ENCODE results near the gene IL13.

The IL13 gene

DNA sequence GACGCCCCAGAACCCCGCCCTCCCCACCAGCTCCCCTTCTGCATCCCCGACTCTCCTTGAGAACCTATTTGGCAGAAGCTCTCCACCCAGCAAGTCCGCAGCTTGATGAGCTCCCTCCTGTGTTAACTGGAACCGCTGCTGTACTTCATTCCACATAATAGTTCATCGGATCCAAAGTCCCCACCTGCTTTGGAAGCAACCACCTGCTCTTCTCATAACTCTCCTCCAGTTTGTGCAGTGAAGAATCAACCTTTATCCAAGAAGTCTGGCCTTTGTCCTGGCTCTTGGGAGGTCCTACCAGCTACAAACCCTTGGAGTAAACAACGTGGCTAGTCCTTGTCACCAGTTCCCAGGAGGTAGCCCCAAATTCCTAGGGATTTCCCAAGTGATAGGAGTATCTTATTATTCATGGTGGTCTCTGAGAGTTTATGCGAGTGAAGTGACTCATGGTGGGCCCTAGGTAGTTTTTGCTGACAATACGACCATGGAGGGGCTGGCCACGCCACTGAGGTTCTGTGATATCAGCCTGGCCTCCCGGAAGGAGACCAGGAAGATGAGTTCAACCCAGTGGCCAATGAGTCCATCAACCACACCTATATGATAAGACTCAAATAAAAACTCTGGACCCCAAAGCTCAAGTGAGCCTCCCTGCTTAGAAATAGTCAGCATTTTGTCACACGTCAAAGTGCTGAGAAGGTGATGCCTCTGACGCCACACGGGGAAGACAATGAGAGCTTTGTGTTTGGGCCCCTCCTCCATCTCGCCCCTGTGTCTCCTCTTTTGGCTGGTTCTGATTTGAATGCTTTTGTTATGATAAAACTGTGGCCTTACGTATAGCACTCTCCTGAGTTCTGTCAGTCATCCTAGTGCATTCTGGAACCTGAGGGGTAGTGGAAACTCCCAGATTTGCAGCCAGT lies 12.3 kb downstream of the IL13 start:
- FAIRE-seq (no peak), DNase-seq (ENCODE audit: low spot score) (no peak)

DNA sequence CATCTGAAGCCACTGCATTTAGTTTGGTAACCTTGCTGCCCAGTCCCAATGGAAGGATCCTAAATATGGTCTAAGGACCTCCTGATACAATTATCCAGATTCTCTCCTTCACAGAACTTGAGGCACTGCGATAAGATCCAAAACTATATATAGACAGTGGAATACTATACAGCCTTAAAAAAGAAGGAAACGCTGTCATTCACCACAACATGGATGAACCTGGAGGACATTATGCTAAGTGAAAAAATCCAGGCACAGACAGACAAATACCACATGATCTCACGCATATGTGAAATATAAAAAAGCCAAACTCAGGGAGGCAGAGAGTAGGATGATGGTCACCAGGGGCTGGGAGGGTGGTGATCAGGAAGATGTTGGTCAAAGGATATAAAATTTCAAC lies 13.0 kb downstream of the IL13 start:
- DNase-seq (ENCODE audit: low spot score) (no peak), FAIRE-seq (no peak)

DNA sequence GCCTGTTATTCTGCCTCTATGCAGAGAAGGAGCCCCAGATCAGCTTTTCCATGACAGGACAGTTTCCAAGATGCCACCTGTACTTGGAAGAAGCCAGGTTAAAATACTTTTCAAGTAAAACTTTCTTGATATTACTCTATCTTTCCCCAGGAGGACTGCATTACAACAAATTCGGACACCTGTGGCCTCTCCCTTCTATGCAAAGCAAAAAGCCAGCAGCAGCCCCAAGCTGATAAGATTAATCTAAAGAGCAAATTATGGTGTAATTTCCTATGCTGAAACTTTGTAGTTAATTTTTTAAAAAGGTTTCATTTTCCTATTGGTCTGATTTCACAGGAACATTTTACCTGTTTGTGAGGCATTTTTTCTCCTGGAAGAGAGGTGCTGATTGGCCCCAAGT lies 15.5 kb downstream of the IL13 start:
- DNase-seq (ENCODE audit: low spot score) (no peak), FAIRE-seq (no peak)

DNA sequence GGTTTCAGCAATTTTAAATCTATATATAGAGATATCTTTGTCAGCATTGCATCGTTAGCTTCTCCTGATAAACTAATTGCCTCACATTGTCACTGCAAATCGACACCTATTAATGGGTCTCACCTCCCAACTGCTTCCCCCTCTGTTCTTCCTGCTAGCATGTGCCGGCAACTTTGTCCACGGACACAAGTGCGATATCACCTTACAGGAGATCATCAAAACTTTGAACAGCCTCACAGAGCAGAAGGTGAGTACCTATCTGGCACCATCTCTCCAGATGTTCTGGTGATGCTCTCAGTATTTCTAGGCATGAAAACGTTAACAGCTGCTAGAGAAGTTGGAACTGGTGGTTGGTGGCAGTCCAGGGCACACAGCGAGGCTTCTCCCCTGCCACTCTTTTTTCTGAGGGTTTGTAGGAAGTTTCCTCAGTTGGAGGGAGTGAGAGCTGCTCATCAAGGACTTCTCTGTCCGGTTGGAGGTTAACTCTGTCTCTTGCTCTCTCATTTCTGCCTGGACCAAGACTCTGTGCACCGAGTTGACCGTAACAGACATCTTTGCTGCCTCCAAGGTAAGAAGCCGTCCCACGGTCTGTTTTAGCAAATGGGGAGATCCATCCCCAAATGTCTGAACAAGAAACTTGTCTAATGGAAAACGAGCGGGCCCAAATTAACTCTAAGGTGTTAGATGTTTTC lies 16.1 kb downstream of the IL13 start, which contains the start of gene IL4:
Gene IL4, plus strand, starts transcription at position 51 of the 692 bp plus-strand sequence. Its CDS starts 62 bp downstream, at position 113.
- no peak for FAIRE-seq
- no peak for DNase-seq (ENCODE audit: low spot score)

DNA sequence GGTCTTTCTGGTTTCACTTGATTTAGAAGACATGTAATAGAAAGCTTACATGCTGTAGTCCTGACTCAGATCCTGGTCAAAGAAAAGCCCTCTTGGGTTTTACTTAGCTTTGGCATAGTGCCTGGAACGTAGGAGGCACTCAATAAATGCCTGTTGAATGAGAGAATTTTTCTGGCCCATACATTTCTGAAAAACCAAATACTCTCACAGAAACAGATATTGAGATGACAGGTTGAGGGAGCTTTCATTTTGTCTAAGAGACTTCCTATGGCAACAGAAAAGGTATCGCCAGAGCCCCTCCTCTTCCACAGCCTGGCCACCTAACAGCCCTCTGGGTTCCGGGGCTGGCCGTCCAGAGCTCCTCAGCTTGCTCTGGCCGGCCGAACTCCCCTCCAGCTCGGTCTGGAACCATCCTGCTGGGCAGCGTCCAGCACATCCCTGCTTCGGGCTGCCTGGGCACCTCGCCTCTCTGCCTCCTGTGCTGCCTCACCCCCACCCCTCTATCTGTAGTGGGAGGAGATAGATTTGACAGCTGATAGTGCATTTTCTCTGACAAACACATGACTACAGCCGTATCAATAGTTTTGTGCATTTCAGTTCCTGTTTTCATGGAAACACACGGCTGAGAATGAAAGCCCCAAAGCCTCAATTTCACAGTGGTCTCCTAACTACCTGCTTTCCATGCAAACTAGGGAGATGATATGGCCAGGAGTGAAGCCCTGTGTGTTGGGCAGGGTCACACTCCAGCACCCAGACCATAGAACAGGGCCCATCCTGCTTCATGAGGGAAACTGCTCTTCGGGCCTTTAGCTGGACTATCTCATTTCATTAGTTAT lies 16.9 kb downstream of the IL13 start:
- DNase-seq (ENCODE audit: low spot score), result peak; percentile 80
- peak; percentile 74 for FAIRE-seq

DNA sequence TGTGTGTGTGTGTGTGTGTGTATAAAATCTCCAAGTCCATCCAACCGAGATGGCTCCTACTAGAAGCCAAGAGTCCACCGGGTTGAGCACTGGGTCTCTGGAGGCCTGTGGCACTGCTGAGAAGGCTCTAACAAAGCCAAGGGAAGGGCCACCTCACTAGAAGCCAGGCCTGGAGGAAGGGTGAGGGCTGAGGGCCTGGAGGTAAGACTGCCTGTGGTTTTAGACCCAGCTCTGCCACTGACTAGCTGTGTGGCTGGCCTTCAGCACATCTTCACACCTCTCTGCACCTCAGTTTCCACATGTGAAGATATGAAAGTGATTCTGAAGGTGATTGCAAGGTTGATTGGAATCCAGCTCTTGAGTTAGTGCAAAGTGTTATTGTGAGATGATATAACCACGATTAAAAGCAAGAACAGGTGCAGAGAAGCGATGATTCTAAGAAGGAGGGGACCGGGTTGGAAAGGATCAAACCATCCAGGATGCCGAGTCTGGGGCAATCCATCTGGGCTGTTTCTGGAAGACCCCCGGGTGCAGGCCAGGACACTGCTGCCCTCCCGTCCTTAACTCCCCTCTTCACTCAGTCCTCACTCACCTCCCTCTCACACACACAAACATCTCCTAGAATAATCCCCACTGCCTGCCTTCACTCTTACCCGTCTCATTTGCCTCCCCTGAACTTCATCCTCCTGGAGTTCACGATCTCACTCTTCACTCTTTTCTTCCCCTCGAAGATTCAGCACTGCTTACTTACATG lies 18.1 kb downstream of the IL13 start:
- FAIRE-seq, result no peak
- no peak for DNase-seq (ENCODE audit: low spot score)

DNA sequence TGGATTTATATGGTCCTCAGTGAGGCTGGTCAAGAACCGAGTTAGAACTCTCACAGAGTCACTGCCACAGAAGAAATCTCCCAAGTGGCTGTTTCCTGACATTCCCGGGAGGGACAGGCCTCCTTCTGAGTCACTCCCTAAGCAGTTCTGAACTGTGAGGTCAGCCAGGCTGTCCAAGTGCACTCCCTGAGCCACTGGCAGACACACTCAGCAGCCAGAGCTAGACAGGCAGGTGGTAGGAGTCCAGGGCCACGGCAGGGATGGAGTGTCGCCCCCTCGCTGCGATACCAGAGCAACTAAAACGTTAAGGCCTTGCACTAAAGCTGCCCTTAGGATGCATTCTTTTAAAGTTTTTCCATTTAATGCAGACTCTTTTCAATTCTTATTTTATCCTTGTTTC lies 19.2 kb downstream of the IL13 start:
- peak; percentile 94 for DNase-seq (ENCODE audit: low spot score)
- FAIRE-seq, result peak; percentile 88

DNA sequence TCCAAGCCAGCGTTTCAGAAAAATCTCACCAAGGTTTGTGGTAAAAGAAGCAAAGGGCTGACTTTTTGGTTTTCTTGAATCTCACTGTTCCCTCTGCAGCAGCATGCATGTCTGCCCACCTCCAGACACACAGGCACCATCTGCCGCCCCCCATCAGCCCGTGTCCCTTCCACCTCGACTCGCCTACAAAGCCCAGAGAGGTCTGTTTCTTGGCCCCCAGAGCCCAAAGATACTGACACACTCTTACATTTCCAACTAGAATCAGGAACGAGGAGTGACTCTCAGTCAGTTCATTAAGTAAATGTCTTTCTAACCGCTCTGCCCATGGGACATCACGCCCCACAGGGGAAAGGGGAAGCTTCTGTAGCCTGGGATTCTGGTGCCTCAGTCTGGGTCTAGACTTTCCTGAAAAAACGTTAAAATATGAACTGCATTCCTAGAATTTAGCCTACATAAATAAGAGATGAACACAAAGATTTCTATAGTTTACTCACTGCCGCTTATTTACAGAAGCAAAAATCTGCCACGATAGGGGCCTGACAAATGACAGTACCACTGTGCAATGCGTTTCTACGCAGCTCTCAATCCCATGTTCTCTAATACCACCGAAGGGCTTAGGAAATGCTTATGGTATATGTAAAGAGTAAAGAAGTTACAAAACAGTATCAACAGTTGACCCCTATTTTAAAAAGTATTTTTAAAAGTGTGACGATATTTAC lies 19.9 kb downstream of the IL13 start:
- DNase-seq (ENCODE audit: low spot score), result no peak
- no peak for FAIRE-seq

DNA sequence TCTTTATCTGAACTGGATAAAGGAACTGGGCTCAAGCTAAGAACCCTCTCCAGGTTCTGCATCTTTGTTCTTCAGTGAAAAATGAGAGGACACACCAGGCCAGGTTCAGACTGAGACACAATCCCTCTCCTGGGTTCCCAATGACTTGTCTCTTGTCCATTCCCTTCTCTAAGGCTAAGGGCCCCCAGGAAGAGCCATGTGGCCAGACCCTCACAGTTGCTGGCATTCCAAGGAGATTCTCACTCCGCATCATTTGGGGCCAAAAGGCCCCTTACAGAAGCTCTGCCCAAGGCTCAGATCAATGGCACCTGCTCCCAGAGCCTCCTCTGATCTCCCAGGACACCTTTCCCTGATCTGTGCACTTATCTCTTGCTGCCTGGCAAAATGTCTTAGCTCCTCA lies 20.8 kb downstream of the IL13 start:
- no peak for FAIRE-seq
- no peak for DNase-seq (ENCODE audit: low spot score)

DNA sequence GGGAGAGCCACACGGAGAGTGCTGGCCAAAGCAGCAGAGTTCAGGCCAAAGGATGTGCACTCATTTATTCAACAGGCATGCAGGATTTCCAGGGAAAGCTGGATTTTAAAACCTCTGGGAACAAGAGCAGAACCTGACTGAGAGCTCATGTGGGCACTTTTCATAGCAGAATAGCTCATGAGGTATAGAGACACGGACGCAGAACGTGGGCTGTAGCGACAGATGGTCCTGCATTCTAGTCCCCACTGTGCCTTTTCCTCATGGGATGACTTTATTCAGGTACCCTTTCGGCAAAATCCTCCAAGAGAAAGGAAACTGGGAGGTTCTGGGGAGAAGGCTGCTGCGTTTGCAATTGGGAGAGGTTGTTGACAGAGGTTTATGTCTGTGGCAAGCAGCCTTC lies 21.2 kb downstream of the IL13 start:
- FAIRE-seq (no peak), DNase-seq (ENCODE audit: low spot score) (no peak)

DNA sequence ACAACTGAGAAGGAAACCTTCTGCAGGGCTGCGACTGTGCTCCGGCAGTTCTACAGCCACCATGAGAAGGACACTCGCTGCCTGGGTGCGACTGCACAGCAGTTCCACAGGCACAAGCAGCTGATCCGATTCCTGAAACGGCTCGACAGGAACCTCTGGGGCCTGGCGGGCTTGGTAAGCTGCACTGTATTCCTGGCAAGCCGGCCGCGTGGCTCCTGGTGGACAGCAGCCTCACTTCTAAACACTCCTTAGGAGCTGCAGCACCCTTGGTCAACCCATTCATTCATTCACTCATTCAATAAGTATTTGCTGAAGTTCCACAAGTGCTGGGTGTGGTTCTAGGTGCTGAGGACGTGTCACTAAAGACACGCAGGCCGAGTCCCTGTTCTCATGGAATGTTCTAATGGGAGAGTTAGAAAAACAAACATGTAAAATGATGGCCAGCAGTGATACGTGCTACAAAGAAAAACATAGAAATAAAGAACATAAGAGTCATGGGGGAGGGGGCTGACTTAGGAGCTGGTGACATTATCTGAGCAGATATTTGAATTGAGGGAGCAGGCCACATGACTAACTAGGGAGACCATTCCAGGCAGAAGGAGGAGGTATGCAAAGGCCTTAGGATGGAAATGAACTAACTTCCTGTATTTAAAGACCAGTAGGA lies 21.9 kb downstream of the IL13 start:
- FAIRE-seq (no peak), DNase-seq (ENCODE audit: low spot score) (no peak)

DNA sequence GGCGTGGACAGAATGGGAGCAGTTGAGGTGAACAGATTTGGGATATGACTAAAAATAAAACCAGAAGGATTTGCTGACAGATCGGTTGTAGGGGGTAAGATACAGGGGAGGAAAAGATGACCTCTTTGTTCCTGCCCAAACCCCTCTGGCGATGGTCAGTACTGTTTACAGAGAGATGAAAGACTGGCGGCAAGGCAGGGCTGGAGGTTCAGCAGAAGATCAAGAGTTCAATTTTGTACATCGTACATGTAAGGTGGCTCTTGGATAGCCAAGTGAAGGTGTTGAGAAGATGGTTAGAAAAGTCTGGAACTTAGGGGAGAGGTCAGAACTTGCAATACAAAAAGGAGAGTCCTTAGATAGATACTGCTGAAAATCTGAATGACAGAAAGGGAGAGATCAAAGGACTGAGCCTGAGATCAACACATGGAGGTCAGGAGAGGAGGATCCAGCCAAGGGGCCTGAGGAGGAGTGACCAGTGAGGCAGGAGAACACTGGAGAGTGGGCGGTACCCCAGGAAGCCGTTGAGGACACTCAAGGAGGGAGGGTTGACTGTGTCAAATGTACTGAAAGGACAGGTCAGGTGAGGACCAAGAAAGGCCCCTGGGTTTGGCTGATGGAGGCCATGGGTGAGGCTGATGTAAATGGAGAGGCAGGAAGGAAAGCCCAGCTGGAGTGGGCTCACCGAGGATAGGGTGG lies 23.0 kb downstream of the IL13 start:
- DNase-seq (ENCODE audit: low spot score) (no peak), FAIRE-seq (no peak)

DNA sequence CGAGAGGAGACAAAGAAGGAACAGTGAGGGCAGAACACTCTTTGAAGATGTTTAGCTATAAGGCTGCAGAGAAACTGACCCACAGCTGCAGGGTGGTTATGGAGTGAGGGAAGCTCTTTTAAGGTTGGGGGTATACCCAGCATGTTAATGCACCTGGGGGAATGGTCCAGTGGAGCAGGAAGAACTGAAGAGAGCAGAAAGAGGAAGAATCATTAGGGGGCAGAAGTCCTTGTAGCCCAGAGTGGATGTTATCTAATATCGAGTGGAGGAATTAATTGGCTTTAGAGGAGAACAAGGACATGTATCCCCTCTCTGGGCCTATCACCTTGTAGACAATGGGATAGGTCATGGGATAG lies 23.5 kb downstream of the IL13 start:
- DNase-seq (ENCODE audit: low spot score) (no peak), FAIRE-seq (no peak)

DNA sequence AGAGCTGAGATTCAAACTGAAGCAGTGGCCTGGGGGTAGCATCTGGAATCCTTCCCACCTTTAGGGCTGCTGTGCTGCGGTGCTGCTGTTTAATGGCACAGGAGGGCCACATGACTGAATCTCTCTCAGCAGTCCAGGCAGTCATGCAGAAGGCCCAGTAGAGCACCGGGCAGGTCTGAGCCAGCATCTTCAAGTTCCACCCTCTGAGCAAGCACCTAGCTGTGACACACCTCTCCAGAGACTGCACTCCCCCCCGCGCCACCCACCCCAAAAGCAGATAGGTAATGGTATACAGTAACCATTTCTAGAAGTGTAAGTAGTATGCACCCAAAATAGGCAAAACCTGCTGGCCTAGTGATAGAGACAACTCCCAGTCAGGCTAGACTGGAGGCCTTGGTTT lies 24.0 kb downstream of the IL13 start:
- DNase-seq (ENCODE audit: low spot score) (no peak), FAIRE-seq (no peak)

DNA sequence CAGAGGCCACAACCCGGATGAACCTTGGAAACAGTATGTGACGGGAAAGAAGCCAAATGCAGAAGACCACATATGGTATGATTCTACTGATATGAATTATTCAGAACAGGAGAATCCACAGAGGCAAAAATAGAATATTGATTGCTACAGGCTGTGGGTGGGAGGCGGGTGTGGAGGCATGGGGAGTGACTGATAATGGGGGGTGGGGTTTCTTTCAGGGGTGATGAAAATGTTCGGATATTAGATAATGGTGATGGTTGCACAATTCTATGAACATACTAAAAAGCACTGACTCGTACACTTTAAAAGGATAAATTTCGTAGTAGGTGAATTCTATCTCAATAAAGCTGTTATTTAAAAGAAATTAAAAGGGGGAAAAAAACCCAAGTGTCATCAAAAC lies 26.5 kb downstream of the IL13 start:
- no peak for FAIRE-seq
- DNase-seq (ENCODE audit: low spot score), result no peak

DNA sequence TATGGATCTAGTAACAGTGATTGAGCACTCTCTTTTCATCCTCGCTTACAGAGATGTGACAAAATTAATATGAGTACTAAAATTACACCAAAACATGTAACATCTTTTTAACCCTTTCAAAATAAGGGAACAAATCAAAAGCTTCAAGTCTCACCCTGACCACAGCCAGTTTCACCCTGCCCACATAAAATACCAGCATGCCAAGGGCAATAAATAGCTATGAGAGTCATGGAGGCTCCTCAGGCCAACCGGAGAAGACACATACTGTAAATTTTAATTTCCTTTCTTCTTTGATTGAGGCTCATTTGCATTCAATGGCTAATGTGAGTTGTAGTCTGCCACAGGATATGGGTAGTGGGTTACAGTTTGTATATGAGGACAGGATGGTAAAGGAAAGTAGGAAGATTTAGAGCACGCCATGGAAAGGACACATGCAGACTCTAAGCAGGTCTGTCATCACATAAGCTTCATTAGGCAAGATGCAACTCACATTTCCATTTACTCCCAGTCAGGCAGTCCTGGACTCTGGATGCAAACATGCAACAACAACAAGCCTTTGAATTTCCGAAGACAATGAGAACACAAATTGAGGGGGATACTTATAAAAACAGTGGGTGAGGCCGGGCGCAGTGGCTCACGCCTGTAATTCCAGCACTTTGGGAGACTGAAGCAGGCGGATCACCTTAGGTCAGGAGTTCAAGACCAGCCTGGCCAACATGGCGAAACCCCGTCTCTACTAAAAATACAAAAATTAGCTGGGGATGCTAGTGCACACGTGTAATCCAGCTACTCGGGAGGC lies 27.1 kb downstream of the IL13 start:
- DNase-seq (ENCODE audit: low spot score) (no peak), FAIRE-seq (no peak)

DNA sequence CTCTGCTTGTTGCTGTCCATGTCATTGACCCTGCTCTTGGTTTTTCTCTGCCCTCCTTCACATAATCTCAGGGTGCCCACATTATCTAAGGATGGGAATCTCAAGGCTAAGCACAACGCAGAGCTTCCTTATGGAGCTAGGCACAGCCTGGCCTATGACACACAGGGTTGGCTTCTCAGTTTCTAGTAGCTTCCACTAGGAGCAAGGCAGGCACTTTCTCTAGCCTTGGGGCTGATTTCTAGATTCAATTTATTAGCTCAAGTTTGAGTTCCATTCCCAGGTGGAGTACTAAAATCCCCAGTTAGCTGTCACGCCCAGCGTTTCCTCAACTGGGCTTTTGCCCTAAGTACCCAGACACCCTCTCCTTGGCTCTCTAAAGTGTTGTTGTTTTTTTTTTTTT lies 28.2 kb downstream of the IL13 start:
- FAIRE-seq (no peak), DNase-seq (ENCODE audit: low spot score) (no peak)

DNA sequence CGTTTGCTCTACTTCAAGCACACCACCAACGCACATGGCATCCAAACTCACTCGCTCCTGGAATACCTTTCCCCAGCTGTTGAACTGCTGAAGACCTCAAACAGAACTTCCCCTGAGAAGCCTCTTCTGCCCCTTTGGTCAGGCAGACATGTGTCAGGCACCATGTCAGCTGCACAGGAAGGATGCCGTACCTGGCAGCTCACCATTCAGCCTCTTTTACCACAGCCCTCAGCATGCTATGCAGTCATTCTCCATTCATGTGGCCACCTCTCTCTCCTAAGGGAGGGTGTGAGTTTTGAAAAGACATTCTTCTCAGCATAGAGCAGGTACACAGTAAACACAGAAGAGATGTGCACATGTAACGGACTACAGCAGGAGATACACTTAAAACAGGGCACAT lies 30.0 kb downstream of the IL13 start:
- FAIRE-seq, result no peak
- no peak for DNase-seq (ENCODE audit: low spot score)

Data from RCC 7860 (cell line).